Adrenal gland (tissue), 5 donors: ENCODE results near the gene PLPP1.

Source experiments
- CTCF ChIP-seq, 6 experiments: fragments of 450-650 bp in 4 of 6; fragments of 200-600 bp in 2 of 6; sonication (generic) in 1 of 6; IDR thresholded peaks; 1 replicate in 5 of 6; 2 replicates in 1 of 6; pipeline versions ENCODE4 v1.5.1 to v1.8.0; 2016 to 2021; ENCODE audit warnings: antibody characterized with exemption in 6 of 6, mild to moderate bottlenecking in 2 of 6, moderate library complexity in 1 of 6
- POLR2A ChIP-seq, 2 donors: fragments of 450-650 bp; IDR thresholded peaks; one replicate each; pipeline ENCODE4 v1.6.1; 2017; ENCODE audit warnings: antibody characterized with exemption in 2 of 2, mild to moderate bottlenecking in 2 of 2, moderate library complexity in 1 of 2
- donor health status: DM: no; HTN: no; CAD: no.

- TF ChIP-seq CTCF (IDR thresholded peaks at IDR 0.05) (no peak), POLR2A (IDR thresholded peaks at IDR 0.05) (no peak)
Measured at GRCh38 chr5:55446640-55447351, 88.0 kb downstream of the PLPP1 start.
